Suprapubic skin (tissue), 4 donors: ENCODE data around the gene GPLD1. TPM values are rescaled to one million over a fixed set of nuclear protein-coding genes. Genes with fewer than 3 reads are reported as not detected.

Source experiments
- DNase-seq, 2 donors: peaks; one replicate each; pipeline ENCODE4 v3.0.0-alpha.2; 2019; ENCODE audit warnings: low spot score in 2 of 2
- H3K27ac ChIP-seq: fragments of 200-600 bp; sonication (generic); one replicate; pipeline ENCODE4 v1.5.1; 2019
- H3K27me3 ChIP-seq: fragments of 200-600 bp; sonication (generic); one replicate; pipeline ENCODE4 v1.5.1; 2019
- H3K36me3 ChIP-seq: fragments of 200-600 bp; sonication (generic); one replicate; pipeline ENCODE4 v1.5.1; 2019
- H3K4me1 ChIP-seq: fragments of 200-600 bp; sonication (generic); one replicate; pipeline ENCODE4 v1.5.1; 2019
- H3K4me3 ChIP-seq: fragments of 200-600 bp; sonication (generic); one replicate; pipeline ENCODE4 v1.5.1; 2019; ENCODE audit warnings: mild to moderate bottlenecking
- H3K9me3 ChIP-seq: fragments of 200-600 bp; sonication (generic); one replicate; pipeline ENCODE4 v1.5.1; 2019
- CTCF ChIP-seq, 2 donors: fragments of 200-600 bp in 1 of 2; fragments of 450-650 bp in 1 of 2; sonication (generic) in 1 of 2; IDR thresholded peaks; one replicate each; pipeline ENCODE4 v1.5.1; 2016 to 2019; ENCODE audit warnings: antibody characterized with exemption in 2 of 2, mild to moderate bottlenecking in 1 of 2, moderate library complexity in 1 of 2
- EP300 ChIP-seq: sonication (generic); formaldehyde crosslinking; IDR thresholded peaks from one replicate; pipeline ENCODE4 v1.6.1; 2017; ENCODE audit warnings: antibody characterized with exemption
- POLR2A ChIP-seq, 2 donors: fragments of 450-650 bp; IDR thresholded peaks; one replicate each; pipeline ENCODE4 v1.6.1; 2017; ENCODE audit warnings: antibody characterized with exemption in 2 of 2, mild to moderate bottlenecking in 2 of 2, moderate library complexity in 2 of 2
- POLR2AphosphoS5 ChIP-seq, 3 donors: sonication (generic); formaldehyde crosslinking; IDR thresholded peaks; one replicate each; pipeline ENCODE4 v1.6.1; 2017; ENCODE audit warnings: antibody characterized with exemption in 3 of 3
- WGBS: methylation state at CpG from one replicate; pipeline ENCODE4 v1.1.5; 2018; 5-methylcytosine and 5-hydroxymethylcytosine counted together
- total RNA-seq, 4 donors: library from RNA; depleted of rRNA; stranded (reverse); fragments of >200 nt; gene quantifications; one replicate each; pipeline ENCODE4 v1.1.0, GENCODE V29; 2016

GPLD1 gene
- total RNA-seq, 4 donors from 2014 or later = 28.9 to 55.3 (median 38.1) TPM

- no peaks in the 10 kb centered on the region for H3K36me3 ChIP-seq
- no peaks in the 10 kb centered on the region for H3K4me1 ChIP-seq
- H3K4me3 ChIP-seq = no peak overlapping the region
- H3K27ac ChIP-seq = no peak overlapping the region
- TF ChIP-seq POLR2AphosphoS5 (IDR thresholded peaks at IDR 0.05) (no peak), POLR2A (IDR thresholded peaks at IDR 0.05) (no peak), EP300 (no peak), CTCF (IDR thresholded peaks at IDR 0.05) (no peak)
- 95% methylated on average over 1 of the region's 1 CpG for WGBS
- DNase-seq = no peak
- H3K9me3 ChIP-seq = no peaks in the 10 kb centered on the region
- H3K27me3 ChIP-seq = no peaks in the 10 kb centered on the region
Observed at GRCh38 chr6:24382220-24382540, 107.2 kb downstream of the GPLD1 start.

- Histone ChIP-seq H3K36me3 (no peaks in the 10 kb centered on the region), H3K27me3 (no peaks in the 10 kb centered on the region), H3K27ac (no peak overlapping the region), H3K4me3 (no peak overlapping the region), H3K4me1 (no peaks in the 10 kb centered on the region), H3K9me3 (no peaks in the 10 kb centered on the region)
- TF ChIP-seq CTCF (IDR thresholded peaks at IDR 0.05) (no peak), EP300 (no peak), POLR2A (IDR thresholded peaks at IDR 0.05) (no peak), POLR2AphosphoS5 (IDR thresholded peaks at IDR 0.05) (no peak)
- DNase-seq = no peak
- WGBS = 94% methylated on average over 4 of the region's 4 CpGs
Observed at GRCh38 chr6:24381476-24382219, 107.7 kb downstream of the GPLD1 start.

- Histone ChIP-seq H3K36me3 (no peaks in the 10 kb centered on the region), H3K4me1 (no peaks in the 10 kb centered on the region), H3K27me3 (no peaks in the 10 kb centered on the region), H3K9me3 (no peaks in the 10 kb centered on the region), H3K4me3 (no peak overlapping the region), H3K27ac (no peak overlapping the region)
- TF ChIP-seq POLR2A (IDR thresholded peaks at IDR 0.05) = no peak
- TF ChIP-seq EP300 = no peak
- no peak for DNase-seq
- 33% methylated on average over 1 of the region's 1 CpG for WGBS
Observed at GRCh38 chr6:24378473-24379097, 110.8 kb downstream of the GPLD1 start.

Other genes with a start within 250 kb of the GPLD1 start
- gene DCDC2, start 131.5 kb downstream of the GPLD1 start, total RNA-seq = under 1 TPM in 3 of 4 donors, not detected in 1; 0.15 to 0.55 (median 0.16) TPM
- 10 to 100 TPM; 12.4 to 18.8 (median 14.6) TPM for gene MRS2, start 86.6 kb downstream of the GPLD1 start, total RNA-seq
- gene ALDH5A1, start 5.4 kb upstream of the GPLD1 start, total RNA-seq = 10 to 100 TPM; 11.2 to 16.0 (median 14.8) TPM
- 1 to 10 TPM in 2 of 4 donors, under 1 TPM in 2; 0.55 to 1.9 (median 0.92) TPM for gene KIAA0319, start 156.6 kb upstream of the GPLD1 start, total RNA-seq
- gene TDP2, start 177.3 kb upstream of the GPLD1 start, total RNA-seq = 10 to 100 TPM; 15.3 to 26.2 (median 23.8) TPM
- gene ACOT13, start 177.5 kb upstream of the GPLD1 start, total RNA-seq = 10 to 100 TPM in 2 of 4 donors, 1 to 10 TPM in 2; 4.8 to 14.7 (median 10.9) TPM
- gene C6orf62, start 229.6 kb upstream of the GPLD1 start, total RNA-seq = 10 to 100 TPM; 36.5 to 69.2 (median 55.5) TPM